MM.1S (cell line): Measurements from ENCODE around the gene FRMPD3.
A peak's percentile ranks its signal among the peaks of the same experiment; 100 is the strongest.

Experiments
- CTCF ChIP-seq: fragments of 300-600 bp; sonication (generic); IDR thresholded peaks from 2 replicates; pipeline ENCODE4 v1.5.1; 2016; ENCODE audit warnings: antibody characterized with exemption, low read length, mixed read lengths
- EZH2 ChIP-seq: fragments of 300-600 bp; sonication (generic); optimal IDR thresholded peaks from 2 replicates; pipeline ENCODE3; 2017; ENCODE audit warnings: low read depth, mild to moderate bottlenecking, antibody characterized with exemption, low read length, mixed read lengths
- EZH2phosphoT487 ChIP-seq: fragments of 300-600 bp; sonication (generic); IDR thresholded peaks from 2 replicates; pipeline ENCODE4 v1.6.1; 2018; ENCODE audit warnings: antibody characterized with exemption, low read length

- TF ChIP-seq CTCF (peak; percentile 4; the same call in 1 of the 2 replicates), EZH2phosphoT487 (no peak), EZH2 (no peak)
These were observed 21.5 kb downstream of the FRMPD3 start for GRCh38 chrX:107470971-107471370.
